ENCODE results near the gene PKNOX2. TPM values are rescaled to one million over a fixed set of nuclear protein-coding genes. Genes with fewer than 3 reads are reported as not detected.

The PKNOX2 gene
- total RNA-seq, 1 experiment from 2014 or later, result 3.7 TPM

DNA sequence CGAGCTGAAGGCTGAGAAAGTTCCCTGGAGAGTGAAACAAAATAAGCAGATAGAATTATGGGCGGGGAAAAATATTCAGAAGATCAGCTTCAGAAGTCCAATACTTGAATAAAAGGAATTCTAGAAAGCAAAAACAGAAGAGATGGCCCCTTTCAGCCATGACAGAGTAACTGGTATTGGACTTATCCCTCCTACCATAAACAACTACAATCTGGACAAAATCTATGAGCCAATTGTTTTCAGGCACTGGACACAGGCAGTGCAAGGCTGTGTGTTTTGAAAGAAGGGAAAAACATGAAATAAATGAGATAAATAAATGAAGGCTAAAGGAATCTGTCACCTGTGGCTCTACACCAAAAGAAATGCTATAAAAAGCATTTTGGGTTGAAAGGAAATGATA is 305.8 kb downstream of the PKNOX2 start (continued):
- no peak for TF ChIP-seq JUN (CRISPR knock-in tag; IDR thresholded peaks at IDR 0.05)

DNA sequence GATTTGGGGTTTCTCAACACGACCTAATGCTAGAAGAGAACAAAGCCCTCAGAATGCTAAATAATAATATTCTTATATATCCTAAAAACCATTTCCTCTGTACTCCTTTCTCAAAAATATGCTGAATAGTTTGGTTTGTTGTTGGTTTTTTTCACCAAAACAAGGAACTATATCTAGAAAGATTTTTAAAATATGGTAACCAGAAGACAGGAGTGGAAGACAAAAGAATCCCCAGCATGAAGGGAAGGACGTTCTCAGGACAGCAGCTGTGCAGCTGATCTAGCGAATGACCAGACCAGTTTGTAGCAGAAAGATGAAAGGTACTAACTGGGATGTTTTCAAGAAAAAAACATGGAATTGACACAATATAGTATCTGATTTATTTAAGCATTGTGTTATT is 312.2 kb downstream of the PKNOX2 start:
- Mint-ChIP-seq H3K27me3 (ENCODE audit: low read depth) (no peaks in the 10 kb centered on the region), H3K4me1 (peaks cover 17% of the 10 kb centered on the region), H3K36me3 (no peaks in the 10 kb centered on the region; the same call in 1 of the 2 replicates), H3K4me3 (no peak overlapping the region), H3K9me3 (no peaks in the 10 kb centered on the region), H3K27ac (no peak overlapping the region)
- TF ChIP-seq TP53 (CRISPR knock-in tag; IDR thresholded peaks at IDR 0.05) (no peak), HMGA2 (CRISPR knock-in tag; IDR thresholded peaks at IDR 0.05) (no peak), IRF2 (CRISPR knock-in tag; IDR thresholded peaks at IDR 0.05; ENCODE audit: borderline replicate concordance, low read depth) (no peak), MYBL2 (CRISPR knock-in tag; IDR thresholded peaks at IDR 0.05) (no peak)
- ChIA-PET CTCF (interaction anchor here (1.0 kb wide), 1 partner anchor 33 kb away, joined by 3 read pairs; no protein-coding TSS in a partner anchor), POLR2A (no interaction called here)
- DNase-seq (ENCODE audit: low spot score) (no peak), ATAC-seq (no peak)

DNA sequence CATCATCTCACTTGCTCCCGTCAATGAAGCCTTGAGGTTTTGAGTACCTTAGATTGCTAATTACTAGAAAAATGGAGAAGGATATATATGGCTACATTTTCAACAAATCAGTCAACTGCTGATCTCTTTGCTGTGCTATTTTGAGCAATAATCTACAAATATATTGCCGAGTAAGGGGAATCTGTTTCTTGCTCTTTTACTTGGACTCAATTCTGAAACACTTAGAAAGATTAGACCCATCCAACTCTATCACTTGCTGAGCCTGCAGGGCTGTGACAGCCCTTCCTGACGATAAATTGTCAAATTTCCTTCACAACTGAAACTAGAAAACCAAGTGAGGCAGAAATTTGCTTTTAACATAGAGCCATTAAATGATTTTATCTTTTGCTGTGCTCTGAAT is 314.6 kb downstream of the PKNOX2 start:
- ChIA-PET CTCF (no interaction called here), POLR2A (interaction anchor here (0.6 kb wide), 1 partner anchor 38 kb away, joined by 3 read pairs; no protein-coding TSS in a partner anchor)
- Mint-ChIP-seq H3K27me3 (ENCODE audit: low read depth) (no peaks in the 10 kb centered on the region), H3K4me1 (peaks cover 37% of the 10 kb centered on the region), H3K9me3 (no peaks in the 10 kb centered on the region), H3K36me3 (no peaks in the 10 kb centered on the region; the same call in 1 of the 2 replicates), H3K4me3 (no peak overlapping the region), H3K27ac (no peak overlapping the region)
- no peak for TF ChIP-seq ZNF232 (CRISPR knock-in tag; IDR thresholded peaks at IDR 0.05)
- ATAC-seq (no peak), DNase-seq (ENCODE audit: low spot score) (no peak)

DNA sequence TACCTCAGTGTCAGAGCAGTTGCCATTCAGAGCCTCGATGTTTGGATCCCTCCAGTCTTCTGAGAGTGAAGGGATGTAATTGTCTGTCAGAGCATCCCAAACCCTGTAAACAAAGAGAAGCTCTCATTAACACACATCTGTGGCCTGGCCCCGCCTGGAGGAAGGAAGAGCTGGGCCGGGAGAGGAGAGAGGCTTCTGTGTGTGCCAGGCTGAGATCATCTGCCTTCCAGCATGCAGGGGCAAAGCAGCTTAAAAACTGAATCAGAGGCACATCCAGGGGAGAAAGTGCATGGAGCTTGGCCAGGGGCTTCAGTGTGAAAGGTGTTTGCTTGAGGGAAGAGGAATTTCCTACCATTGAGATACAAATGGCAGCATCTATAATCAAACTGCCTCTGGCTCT is 317.0 kb downstream of the PKNOX2 start:
- Mint-ChIP-seq H3K27me3 (ENCODE audit: low read depth) (no peaks in the 10 kb centered on the region), H3K9me3 (no peaks in the 10 kb centered on the region), H3K4me3 (no peak overlapping the region), H3K27ac (peak overlapping the region; percentile 75), H3K36me3 (no peaks in the 10 kb centered on the region; the same call in 1 of the 2 replicates), H3K4me1 (peaks cover 37% of the 10 kb centered on the region)
- ATAC-seq (peak; percentile 83), DNase-seq (ENCODE audit: low spot score) (no peak)
- TF ChIP-seq ZNF317 (CRISPR knock-in tag; IDR thresholded peaks at IDR 0.05; ENCODE audit: borderline replicate concordance, low read depth) (no peak), ZNF671 (CRISPR knock-in tag; IDR thresholded peaks at IDR 0.05) (no peak), RORB (CRISPR knock-in tag; IDR thresholded peaks at IDR 0.05) (no peak), NR2C2 (CRISPR knock-in tag; IDR thresholded peaks at IDR 0.05) (no peak), ZBTB21 (CRISPR knock-in tag; IDR thresholded peaks at IDR 0.05; ENCODE audit: borderline replicate concordance) (no peak), ZNF232 (CRISPR knock-in tag; IDR thresholded peaks at IDR 0.05) (no peak), TEAD1 (CRISPR knock-in tag; IDR thresholded peaks at IDR 0.05) (no peak), NFATC4 (CRISPR knock-in tag; IDR thresholded peaks at IDR 0.05) (no peak), NR1H2 (CRISPR knock-in tag; IDR thresholded peaks at IDR 0.05) (no peak)
- TF ChIP-seq, protein P1, sequence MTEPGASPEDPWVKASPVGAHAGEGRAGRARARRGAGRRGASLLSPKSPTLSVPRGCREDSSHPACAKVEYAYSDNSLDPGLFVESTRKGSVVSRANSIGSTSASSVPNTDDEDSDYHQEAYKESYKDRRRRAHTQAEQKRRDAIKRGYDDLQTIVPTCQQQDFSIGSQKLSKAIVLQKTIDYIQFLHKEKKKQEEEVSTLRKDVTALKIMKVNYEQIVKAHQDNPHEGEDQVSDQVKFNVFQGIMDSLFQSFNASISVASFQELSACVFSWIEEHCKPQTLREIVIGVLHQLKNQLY (CRISPR knock-in tag; IDR thresholded peaks at IDR 0.05), result no peak
- TF ChIP-seq, protein P2, sequence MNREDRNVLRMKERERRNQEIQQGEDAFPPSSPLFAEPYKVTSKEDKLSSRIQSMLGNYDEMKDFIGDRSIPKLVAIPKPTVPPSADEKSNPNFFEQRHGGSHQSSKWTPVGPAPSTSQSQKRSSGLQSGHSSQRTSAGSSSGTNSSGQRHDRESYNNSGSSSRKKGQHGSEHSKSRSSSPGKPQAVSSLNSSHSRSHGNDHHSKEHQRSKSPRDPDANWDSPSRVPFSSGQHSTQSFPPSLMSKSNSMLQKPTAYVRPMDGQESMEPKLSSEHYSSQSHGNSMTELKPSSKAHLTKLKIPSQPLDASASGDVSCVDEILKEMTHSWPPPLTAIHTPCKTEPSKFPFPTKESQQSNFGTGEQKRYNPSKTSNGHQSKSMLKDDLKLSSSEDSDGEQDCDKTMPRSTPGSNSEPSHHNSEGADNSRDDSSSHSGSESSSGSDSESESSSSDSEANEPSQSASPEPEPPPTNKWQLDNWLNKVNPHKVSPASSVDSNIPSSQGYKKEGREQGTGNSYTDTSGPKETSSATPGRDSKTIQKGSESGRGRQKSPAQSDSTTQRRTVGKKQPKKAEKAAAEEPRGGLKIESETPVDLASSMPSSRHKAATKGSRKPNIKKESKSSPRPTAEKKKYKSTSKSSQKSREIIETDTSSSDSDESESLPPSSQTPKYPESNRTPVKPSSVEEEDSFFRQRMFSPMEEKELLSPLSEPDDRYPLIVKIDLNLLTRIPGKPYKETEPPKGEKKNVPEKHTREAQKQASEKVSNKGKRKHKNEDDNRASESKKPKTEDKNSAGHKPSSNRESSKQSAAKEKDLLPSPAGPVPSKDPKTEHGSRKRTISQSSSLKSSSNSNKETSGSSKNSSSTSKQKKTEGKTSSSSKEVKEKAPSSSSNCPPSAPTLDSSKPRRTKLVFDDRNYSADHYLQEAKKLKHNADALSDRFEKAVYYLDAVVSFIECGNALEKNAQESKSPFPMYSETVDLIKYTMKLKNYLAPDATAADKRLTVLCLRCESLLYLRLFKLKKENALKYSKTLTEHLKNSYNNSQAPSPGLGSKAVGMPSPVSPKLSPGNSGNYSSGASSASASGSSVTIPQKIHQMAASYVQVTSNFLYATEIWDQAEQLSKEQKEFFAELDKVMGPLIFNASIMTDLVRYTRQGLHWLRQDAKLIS (CRISPR knock-in tag; IDR thresholded peaks at IDR 0.05; ENCODE audit: borderline replicate concordance), result no peak
- TF ChIP-seq, protein P3, sequence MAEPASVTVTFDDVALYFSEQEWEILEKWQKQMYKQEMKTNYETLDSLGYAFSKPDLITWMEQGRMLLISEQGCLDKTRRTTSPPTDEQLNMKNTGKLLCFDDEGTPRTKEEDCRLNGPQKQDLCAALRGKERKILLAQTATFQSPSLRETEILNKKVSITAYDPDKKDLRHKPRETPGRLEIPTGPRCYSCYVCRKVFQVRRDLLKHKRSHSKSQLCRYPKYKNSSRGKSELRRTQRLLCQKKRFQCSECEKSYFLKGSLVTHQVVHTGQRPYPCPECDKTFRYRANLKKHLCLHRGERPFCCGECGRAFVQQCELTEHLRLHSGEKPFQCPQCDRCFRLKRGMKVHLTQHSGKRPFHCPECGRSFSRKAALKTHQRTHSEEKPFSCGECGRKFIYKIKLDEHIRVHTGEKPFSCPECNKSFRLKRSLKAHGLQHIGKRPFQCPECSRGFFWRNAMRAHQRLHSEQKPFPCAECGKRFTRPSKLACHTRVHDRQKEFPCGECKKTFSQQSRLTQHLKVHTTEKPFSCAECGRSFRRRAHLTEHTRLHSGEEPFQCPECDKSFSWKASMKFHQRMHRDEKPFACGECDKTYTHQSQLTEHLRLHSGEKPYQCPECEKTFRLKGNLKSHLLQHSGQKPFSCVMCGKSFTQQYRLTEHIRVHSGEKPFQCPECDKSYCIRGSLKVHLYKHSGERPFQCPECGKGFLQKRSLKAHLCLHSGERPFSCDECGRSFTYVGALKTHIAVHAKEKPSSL (CRISPR knock-in tag; conservative IDR thresholded peaks at IDR 0.05), result no peak
- TF ChIP-seq, protein P4, sequence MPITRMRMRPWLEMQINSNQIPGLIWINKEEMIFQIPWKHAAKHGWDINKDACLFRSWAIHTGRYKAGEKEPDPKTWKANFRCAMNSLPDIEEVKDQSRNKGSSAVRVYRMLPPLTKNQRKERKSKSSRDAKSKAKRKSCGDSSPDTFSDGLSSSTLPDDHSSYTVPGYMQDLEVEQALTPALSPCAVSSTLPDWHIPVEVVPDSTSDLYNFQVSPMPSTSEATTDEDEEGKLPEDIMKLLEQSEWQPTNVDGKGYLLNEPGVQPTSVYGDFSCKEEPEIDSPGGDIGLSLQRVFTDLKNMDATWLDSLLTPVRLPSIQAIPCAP (CRISPR knock-in tag; IDR thresholded peaks at IDR 0.05), result no peak
- ChIA-PET POLR2A (interaction anchor here (0.6 kb wide), 1 partner anchor 427 kb away, joined by 3 read pairs; no protein-coding TSS in a partner anchor), CTCF (interaction anchor here (0.5 to 1.7 kb wide), 6 partner anchors 25 to 53 kb away, joined by 3 to 9 read pairs (median 4); no protein-coding TSS in a partner anchor)

All from WTC11 (cell line).